ENCODE data around the gene MESD. TPM values are rescaled to one million over a fixed set of nuclear protein-coding genes. Genes with fewer than 3 reads are reported as not detected.

MESD gene
- total RNA-seq, 1 donor from 2014 or later = 38.8 TPM

- intact Hi-C loops (cut with micrococcal nuclease) = no loop called here
These were observed 26.2 kb upstream of the MESD start for GRCh38 chr15:81015621-81016488.

- intact Hi-C loops (cut with micrococcal nuclease) = no loop called here
These were observed 25.0 kb upstream of the MESD start for GRCh38 chr15:81014446-81015093.

- intact Hi-C loops (cut with micrococcal nuclease) = no loop called here
These were observed 23.8 kb upstream of the MESD start for GRCh38 chr15:81013396-81013929.

- intact Hi-C loops (cut with micrococcal nuclease) = no loop called here
These were observed 23.0 kb upstream of the MESD start for GRCh38 chr15:81012588-81012987.

- intact Hi-C loops (cut with micrococcal nuclease) = no loop called here
These were observed 22.0 kb upstream of the MESD start for GRCh38 chr15:81011593-81011992.

- intact Hi-C loops (cut with micrococcal nuclease) = no loop called here
These were observed 20.5 kb upstream of the MESD start for GRCh38 chr15:81010086-81010485.

- intact Hi-C loops (cut with micrococcal nuclease) = loop anchor here (10.0 kb wide), 1 partner anchor 46 kb away; no protein-coding TSS in a partner anchor
These were observed 18.7 kb upstream of the MESD start for GRCh38 chr15:81008312-81008711.

GRCh38 chr15:81007428-81008064, 17.9 kb upstream of the MESD start:
- intact Hi-C loops (cut with micrococcal nuclease) = loop anchor here (10.0 kb wide), 1 partner anchor 47 kb away; no protein-coding TSS in a partner anchor

- intact Hi-C loops (cut with micrococcal nuclease) = loop anchor here (10.0 kb wide), 1 partner anchor 49 kb away; no protein-coding TSS in a partner anchor
These were observed 16.5 kb upstream of the MESD start for GRCh38 chr15:81006124-81006523.

- intact Hi-C loops (cut with micrococcal nuclease) = loop anchor here (10.0 kb wide), 1 partner anchor 52 kb away; no protein-coding TSS in a partner anchor
These were observed 13.4 kb upstream of the MESD start for GRCh38 chr15:81003097-81003350.

GRCh38 chr15:81002331-81003096, 12.9 kb upstream of the MESD start:
- intact Hi-C loops (cut with micrococcal nuclease) = loop anchor here (10.0 kb wide), 1 partner anchor 52 kb away; no protein-coding TSS in a partner anchor

GRCh38 chr15:81002009-81002330, 12.4 kb upstream of the MESD start:
- intact Hi-C loops (cut with micrococcal nuclease) = loop anchor here (10.0 kb wide), 1 partner anchor 53 kb away; no protein-coding TSS in a partner anchor

- intact Hi-C loops (cut with micrococcal nuclease) = loop anchor here (1.0 to 10.0 kb wide), 4 partner anchors 21 to 295 kb away; no protein-coding TSS in a partner anchor
These were observed 11.8 kb upstream of the MESD start for GRCh38 chr15:81001152-81002008.

- intact Hi-C loops (cut with micrococcal nuclease) = loop anchor here (1.0 to 10.0 kb wide), 5 partner anchors 11 to 296 kb away; partner anchors contain the start of gene MESD
These were observed 11.1 kb upstream of the MESD start, which contains the start of gene TLNRD1 for GRCh38 chr15:81000624-81001151. TSS of gene TLNRD1 (plus strand) at chr15:81000923. CDS start at chr15:81002272, 1,349 bp downstream.

- intact Hi-C loops (cut with micrococcal nuclease) = loop anchor here (1.0 to 10.0 kb wide), 4 partner anchors 11 to 297 kb away; partner anchors contain the start of gene MESD
These were observed 10.6 kb upstream of the MESD start for GRCh38 chr15:81000144-81000623.

- intact Hi-C loops (cut with micrococcal nuclease) = loop anchor here (1.0 to 10.0 kb wide), 5 partner anchors 10 to 1048 kb away; partner anchors contain the start of genes MESD and MEX3B
These were observed 10.0 kb upstream of the MESD start for GRCh38 chr15:80999623-81000036.

GRCh38 chr15:80998251-80998650, 8.6 kb upstream of the MESD start:
- intact Hi-C loops (cut with micrococcal nuclease) = loop anchor here (5.0 kb wide), 1 partner anchor 1049 kb away; the partner anchor contains the start of gene MEX3B

GRCh38 chr15:80997692-80998091, 8.1 kb upstream of the MESD start:
- intact Hi-C loops (cut with micrococcal nuclease) = loop anchor here (5.0 kb wide), 1 partner anchor 1050 kb away; the partner anchor contains the start of gene MEX3B

GRCh38 chr15:80996247-80996646, 6.6 kb upstream of the MESD start:
- intact Hi-C loops (cut with micrococcal nuclease) = loop anchor here (1.0 to 5.0 kb wide), 3 partner anchors 112 to 1051 kb away; partner anchors contain the start of gene MEX3B
